ENCODE data around the gene H6PD.
"Not testable (repeated sequence)": the region's sequence is repeated elsewhere in the genome, so short reads cannot be mapped to it uniquely, and the experiment has no call there.

H6PD gene

DNA sequence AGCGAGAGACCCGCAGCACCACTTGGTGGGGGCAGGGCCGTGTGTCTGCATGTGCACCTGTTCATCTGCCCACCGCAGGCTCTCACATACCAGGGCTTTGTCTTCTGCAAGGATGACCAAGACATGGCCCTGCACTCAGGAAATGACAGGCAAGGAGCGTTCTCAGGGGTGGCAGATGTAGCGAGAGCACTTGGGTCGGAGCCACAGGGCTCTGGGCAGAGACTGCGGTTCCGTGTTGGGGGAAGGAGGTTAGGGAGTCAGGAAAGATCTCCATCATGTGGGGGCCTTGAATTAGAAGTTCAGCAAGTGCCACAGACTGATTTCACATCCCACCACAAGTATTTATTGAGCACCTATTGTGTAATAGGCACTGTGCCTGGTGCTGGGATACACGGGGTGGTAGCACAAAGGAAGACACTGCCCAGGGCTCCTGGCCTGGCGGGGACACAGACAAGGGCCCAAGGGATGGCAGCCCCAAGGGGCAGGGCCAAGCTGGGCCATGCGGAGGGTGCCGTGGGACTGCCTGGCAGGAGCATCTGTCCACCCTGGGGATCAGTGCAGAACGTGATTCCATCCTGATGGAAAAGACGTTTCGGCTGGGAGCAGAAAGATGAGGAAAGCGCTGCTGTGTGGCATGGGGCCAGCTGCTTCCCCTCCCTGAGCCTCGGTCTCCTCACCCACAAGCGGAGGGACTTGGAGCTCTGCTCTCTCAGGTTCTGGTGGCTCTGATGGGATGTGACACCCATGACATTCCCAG lies 46.7 kb downstream of the H6PD start:
- FAIRE-seq: no peak

GRCh38 chr1:9281908-9282695 lies 47.5 kb downstream of the H6PD start:
- no peak for FAIRE-seq

DNA sequence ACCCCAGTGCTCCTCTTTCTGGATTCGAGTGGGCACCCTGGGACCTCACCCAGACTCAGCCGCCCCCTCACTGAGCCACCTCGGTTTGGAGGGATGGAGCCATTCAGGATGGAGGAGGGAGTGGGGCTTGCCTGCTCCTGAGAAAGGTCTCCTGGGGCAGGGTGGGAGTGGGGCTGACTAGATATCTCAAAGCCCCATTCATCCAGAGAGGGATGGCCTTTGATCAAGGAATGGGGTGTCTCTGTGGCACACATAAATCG lies 48.1 kb downstream of the H6PD start:
- no peak for FAIRE-seq

- FAIRE-seq: no peak
These were observed 49.5 kb downstream of the H6PD start for GRCh38 chr1:9284061-9284460.

GRCh38 chr1:9286556-9286955 lies 52.0 kb downstream of the H6PD start:
- FAIRE-seq: no peak

GRCh38 chr1:9289090-9289534 lies 54.5 kb downstream of the H6PD start:
- FAIRE-seq: no peak

GRCh38 chr1:9289711-9290485 lies 55.3 kb downstream of the H6PD start:
- FAIRE-seq: no peak

GRCh38 chr1:9291914-9292360 lies 57.4 kb downstream of the H6PD start:
- no peak for FAIRE-seq

GRCh38 chr1:9292361-9293240 lies 58.0 kb downstream of the H6PD start, which contains the start of gene SPSB1:
TSS of gene SPSB1 (plus strand) at chr1:9292894. CDS start at chr1:9355892, 62,998 bp downstream.
- FAIRE-seq: no peak

- no peak for FAIRE-seq
These were observed 58.6 kb downstream of the H6PD start for GRCh38 chr1:9293241-9293532.

DNA sequence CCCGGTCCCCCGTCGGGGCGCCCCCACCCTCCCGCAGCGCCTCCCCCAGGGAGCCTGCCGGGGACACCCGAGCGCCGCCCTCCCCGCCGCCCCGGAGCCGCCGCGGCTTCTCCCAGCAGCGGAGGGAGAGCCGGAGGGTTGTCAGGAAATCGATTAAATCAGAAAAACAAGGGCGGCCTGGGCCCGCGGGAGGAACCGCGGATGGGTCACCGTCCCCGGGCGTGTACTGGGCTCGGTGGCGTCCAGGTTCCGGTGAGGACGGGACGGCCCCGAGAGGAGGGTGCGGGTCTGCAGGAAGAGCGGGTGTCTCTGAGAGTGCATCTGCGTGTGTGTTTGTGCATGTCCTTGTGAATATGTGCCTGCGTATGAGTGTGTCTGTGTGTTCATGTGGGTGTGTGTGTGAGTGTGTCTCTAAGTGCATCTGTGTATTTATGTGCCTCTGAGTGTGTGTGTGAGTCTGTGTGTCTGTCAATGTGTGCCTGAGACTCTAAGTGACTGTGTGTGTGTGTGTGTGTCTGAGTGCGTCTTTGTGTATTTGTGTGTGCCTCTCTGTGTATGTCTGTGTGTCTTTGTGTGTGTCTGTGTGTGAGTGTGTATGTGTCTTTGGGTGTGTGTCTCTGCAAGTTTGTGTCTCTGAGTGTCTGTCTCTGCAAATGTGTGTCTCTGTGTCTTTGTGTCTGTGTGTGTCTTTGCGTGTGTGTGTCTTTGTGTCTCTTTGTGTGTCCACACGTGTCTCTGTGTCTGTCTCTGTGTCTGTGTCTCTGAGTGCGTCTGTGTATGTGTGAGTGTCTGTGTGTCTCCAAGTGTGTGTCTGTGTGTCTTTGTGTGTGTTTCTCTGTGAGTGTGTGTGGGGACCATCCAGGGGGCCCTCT lies 59.2 kb downstream of the H6PD start:
- FAIRE-seq: no peak

DNA sequence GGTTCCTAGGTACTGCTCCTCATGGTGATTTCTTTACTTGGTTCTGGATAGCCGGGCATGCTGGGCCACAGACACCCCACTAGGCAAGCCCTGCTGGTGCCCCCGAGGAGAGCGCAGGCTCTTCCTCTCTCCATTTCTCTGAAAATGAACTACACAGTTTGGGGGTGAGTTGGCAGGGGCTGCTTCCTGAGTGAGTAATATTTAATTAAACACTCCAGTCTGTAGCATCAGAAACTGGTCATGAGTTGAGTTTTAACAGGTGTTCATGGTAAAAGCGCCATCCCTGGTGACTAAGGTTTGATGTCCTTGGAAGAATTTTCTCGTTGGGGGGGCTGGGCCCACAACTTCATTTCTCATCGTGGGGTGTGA lies 59.8 kb downstream of the H6PD start:
- no peak for FAIRE-seq

DNA sequence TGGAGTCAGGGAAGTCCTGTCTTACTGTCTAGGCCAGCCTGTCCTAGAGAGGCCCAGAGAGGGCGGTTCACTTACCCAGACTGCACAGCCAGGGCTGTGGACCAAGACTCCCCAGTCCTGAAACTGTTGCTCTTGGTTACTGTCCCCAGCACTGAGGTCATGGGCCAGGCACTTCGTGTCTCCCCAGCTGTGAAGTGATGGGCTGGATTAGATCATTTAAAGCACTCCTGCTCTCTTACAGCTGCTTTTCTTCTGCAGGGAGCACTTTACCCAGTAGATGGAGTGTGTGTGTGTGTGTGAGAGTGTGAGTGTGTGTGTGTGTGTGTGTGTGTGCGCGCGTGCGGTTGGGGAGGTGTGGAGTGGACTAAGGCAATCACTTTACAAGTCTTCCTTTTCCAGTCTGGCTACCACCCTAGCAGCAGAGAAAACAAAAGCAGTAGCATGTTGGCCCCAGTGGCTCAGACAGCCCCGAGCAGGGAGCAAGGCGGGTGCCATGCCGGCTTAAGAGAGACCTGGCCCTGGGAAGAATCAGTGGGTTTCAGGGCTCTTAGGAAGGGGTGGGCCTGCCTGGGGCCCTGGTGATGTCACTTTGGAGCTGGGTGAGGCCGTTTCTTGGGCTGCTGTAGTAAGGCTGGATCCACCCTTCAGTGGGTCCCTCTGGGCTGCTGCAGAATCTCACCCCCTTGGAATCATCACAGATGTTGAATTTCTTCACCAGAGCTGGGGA lies 60.5 kb downstream of the H6PD start:
- FAIRE-seq: no peak

DNA sequence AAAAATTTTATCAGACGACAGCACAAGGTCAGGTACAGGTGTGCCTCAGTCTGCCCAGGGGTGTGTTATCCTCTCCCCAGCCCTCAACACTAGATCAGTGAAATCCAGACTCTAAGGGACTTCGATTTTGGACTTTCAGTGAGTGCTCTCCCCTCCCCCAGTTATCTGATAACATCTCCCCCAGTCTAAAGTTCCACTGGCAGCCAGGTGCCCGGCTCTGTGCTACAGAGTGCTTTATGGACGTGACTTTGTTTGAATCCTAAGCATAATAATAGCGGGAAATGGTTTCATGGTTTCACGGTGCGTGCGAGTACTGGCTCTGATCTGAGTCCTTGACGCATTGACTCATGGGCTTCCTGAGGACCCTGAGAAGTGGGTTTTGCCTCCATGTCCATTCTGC lies 61.3 kb downstream of the H6PD start:
- FAIRE-seq: no peak

GRCh38 chr1:9296850-9297249 lies 62.3 kb downstream of the H6PD start:
- FAIRE-seq: no peak

DNA sequence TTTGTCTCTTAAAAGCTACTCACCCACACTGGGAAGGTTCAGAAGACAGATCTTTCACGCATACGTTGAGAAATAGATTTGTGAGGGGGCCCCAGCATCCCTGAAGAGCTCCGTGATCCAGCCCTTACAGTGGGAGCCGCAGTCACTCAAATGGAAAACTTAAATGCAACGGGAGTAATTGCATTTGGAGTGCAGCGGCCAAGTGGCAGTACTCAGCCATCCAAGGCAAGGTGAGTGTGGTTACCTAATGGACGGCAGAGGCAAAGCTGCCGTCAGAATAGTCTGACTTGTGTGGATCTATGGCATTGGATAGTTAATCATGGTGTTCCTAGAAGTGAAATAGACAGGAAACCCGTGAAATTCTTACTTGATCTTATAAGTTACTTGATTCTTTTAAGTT lies 63.3 kb downstream of the H6PD start:
- FAIRE-seq: no peak

- FAIRE-seq: no peak
These were observed 63.7 kb downstream of the H6PD start for GRCh38 chr1:9298282-9298681.

DNA sequence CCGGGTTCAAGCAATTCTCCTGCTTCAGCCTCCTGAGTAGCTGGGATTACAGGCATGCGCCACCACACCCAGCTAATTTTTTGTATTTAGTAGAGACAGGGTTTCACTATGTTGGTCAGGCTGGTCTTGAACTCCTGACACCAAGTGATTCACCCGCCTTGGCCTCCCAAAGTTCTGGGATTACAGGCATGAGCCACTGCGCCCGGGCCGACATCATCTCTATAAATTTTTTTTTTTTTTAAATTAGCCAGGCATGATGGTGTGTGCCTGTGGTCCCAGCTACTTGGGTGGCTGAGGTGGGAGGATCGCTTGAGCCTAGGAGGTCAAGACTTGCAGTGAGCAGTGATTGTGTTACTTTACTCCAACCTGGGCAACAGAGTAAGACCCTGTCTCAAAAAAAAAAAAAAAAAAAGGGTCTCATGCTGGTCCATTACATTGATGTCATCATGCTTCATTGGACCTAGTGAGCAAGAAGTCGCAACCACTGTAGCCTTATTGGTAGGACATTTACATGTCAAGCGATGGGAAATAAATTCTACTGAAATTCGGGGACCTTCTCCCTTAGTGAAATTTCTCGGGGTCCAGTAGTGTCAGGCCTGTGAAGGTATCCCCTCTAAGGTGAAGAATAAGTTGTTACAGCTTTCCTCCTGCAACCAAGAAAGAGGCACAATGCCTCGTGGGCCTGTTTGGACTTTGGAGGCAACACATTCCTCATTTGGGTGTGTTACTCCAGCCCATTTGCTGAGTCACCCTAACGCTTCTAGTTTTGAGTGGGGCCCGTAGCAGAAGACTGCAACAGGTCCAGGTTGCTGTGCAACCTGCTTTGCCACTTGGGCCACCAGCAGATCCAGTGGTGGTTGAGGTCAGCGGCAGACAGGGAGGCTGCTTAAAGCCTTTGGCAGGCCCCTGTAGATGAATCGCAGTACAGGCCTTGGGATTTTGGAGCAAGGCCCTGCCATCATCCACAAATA lies 65.3 kb downstream of the H6PD start:
- FAIRE-seq: not testable (repeated sequence)

- no peak for FAIRE-seq
These were observed 66.0 kb downstream of the H6PD start for GRCh38 chr1:9300573-9300972.

Measured in endometrium (tissue), 2 donors.